Hepatocyte (in vitro differentiated cells): Measurements from ENCODE around the gene BRWD1.

ENCODE experiments used
- CTCF ChIP-seq: fragments of 200-600 bp; sonication (generic); IDR thresholded peaks from 2 replicates; pipeline ENCODE4 v1.5.1; 2016; ENCODE audit warnings: antibody characterized with exemption, mild to moderate bottlenecking; ENCODE audit not compliant: poor library complexity
- EZH2 ChIP-seq: fragments of 200-600 bp; sonication (generic); IDR thresholded peaks from 2 replicates; pipeline ENCODE4 v1.6.1; 2016; ENCODE audit warnings: antibody characterized with exemption, mild to moderate bottlenecking, borderline replicate concordance
- EZH2phosphoT487 ChIP-seq: fragments of 200-600 bp; sonication (generic); IDR thresholded peaks from one replicate; pipeline ENCODE4 v1.6.1; 2018; ENCODE audit warnings: antibody characterized with exemption, mild to moderate bottlenecking, low read depth, moderate library complexity; ENCODE audit not compliant: unreplicated experiment, severe bottlenecking

GRCh38 chr21:39182016-39182415 is 131.4 kb downstream of the BRWD1 start:
- TF ChIP-seq CTCF (no peak), EZH2 (no peak), EZH2phosphoT487 (no peak)
